Measurements from ENCODE around the gene WWC2.

The WWC2 gene

DNA sequence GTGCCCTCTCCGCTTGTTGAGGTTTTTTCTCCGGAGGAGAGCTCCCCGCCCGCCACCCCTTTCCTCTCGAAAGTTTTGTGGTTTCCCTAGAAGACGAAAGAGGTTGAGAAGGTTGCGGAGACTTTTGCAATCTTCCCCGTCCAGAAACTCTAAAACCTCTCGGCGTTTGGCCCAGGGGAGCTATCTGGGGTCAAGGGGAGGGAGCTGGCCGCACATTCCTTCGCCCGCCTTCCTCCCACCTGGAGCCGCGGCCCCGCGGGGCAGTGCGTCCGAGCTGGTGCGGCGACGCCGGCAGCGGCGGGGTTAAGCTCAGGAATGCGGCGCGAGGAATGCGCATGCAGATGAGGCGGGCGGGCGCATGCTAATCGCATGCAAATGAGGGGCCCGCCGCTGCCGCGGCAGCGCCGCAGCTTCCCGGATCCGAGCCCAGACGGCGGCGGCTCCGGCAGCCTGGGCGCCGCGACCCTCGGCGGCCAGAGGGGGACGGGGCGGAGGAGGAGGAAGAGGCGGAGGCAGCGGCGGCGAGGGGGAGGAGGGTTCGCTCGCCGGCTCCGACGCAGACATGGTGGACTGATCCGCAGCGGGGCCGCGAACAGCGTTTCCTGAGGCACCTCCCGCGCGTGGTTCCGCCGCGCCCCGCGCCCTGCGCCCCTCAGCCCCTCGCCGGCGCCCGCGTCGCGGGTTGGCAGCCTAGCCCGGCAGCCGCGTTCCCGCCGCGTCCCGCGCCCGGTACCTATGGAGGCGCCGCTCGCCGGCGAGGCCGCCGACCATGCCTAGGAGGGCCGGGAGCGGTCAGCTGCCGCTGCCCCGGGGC lies at the start of gene WWC2:
WWC2 (plus strand) TSS at position 535 of the 814 bp plus-strand sequence; CDS start at position 770, 235 bp downstream.
- peak; percentile 46 to 48 for DNase-seq

DNA sequence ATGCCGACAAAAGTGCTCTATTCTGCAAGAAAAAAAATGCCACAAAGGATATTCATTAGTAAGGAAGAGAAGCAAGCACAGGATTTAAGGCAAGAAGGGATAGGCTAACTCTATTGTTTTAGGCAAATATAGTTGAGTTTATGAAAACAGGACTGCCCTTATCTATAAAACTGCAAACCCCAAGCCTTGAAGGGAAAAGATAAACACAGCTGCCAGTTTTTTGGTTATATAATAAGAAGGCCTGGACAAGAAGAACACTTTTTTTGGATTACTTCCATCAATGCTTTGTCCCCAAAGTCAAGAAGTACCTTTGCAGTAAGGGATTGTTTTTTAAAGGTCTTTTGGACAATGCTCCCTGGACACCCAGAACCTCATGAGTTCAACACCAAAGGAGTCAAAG lies 45.4 kb upstream of the WWC2 start:
- DNase-seq, result no peak

DNA sequence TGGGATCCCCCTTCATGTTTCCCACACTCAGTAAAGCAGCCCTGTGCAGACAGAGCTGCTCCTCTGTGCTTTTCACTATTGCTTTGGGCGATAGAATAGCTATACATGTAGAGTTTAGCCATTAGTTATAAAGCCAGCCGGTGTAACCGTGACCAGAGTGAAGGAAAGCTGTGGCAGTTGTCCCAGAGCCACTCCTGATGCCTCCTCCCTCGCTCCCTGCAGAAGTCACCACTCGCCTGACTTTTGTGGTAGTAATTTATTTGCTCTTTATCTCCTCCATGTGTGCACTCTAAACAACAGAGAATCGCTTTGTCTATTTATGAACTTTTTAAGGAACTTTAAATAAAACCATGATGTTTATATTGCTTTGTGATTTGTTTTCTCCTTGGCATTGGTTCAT lies 41.8 kb upstream of the WWC2 start:
- no peak for DNase-seq

DNA sequence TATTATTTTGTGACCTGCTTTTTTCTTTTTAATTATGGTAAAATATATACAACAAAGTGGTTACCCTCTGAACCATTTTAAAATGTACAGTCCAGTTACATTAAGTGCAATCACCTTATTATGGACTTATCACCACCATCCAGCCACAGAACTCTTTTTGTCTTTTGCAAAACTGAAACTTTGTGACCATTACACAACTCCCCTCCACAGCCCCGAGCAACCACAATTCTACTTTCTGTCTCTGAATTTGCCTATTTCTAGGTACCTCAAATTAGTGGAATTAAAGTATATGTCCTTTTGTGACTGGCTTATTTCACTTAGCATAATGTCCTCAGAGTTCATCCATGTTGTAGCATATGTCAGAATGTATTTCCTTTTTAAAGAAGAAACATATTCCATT lies 39.3 kb upstream of the WWC2 start:
- no peak for DNase-seq

DNA sequence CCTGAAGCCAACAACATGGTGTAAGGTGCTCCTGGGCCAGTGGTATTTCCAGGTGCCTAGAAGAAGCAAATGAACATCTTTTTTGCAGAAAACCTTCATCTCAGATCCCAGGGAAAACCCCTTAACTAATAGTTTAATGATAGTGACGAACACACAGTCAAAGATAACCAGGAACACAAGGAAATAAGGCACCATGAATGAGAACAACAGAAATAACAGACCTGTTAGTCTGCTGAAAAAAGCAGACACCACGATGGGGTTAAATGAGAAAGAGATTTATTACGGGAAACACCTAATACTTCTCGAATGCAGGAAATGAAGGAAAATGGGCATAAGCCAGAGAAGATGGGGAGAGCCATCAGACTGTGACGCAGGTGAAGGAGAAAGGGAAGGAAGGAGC lies 30.6 kb upstream of the WWC2 start:
- no peak for DNase-seq

DNA sequence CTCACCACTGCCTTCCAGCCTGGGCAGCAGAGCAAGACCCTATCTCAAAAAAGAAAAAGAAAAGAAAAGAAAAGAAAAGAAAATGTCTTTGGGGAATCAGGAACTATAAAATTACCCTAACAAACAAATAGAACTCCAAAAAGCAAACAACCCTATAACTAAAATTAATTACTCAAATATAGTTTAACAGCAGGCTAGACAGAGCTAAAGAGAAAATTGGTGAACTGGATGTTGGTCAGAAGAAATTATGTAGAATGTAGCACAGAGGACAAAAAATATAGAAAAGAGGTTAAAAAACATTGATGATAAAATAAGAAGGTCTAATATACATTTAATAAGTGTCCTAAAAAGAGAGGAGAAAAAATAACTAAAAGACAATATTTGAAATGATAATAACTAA lies 27.8 kb upstream of the WWC2 start:
- DNase-seq, result no peak

DNA sequence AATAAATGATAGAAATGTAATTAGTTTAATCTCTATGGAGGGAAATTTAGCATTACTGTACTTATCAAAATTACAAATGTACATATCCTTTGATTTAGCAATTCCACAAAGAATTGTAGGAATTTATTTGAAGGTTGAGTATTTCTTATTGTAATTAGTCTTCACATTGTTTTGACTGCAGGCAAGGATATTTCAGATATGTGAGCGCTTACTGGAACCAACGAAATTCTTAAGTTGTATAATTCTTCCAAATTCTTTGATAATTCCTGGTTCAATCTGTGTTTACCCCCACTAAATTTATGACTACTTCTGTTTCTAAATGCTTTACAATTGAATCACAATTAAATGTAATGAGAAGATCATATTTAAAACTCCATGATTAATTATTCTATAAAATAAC lies 26.9 kb upstream of the WWC2 start:
- DNase-seq, result no peak

DNA sequence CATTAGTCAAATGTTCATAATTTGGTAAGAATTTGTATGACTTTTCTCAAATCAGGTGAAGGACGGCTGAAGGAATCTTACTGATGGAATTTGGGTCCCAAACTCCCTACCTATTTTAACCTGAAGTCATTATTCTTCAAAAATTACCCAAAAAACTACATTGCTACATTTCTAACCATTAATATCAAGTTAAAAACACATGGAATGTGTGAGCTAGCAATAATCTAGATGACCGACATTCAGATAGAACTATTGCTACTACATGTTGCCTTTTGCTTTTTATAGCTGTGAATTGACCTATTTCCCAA lies 25.3 kb upstream of the WWC2 start:
- no peak for DNase-seq

DNA sequence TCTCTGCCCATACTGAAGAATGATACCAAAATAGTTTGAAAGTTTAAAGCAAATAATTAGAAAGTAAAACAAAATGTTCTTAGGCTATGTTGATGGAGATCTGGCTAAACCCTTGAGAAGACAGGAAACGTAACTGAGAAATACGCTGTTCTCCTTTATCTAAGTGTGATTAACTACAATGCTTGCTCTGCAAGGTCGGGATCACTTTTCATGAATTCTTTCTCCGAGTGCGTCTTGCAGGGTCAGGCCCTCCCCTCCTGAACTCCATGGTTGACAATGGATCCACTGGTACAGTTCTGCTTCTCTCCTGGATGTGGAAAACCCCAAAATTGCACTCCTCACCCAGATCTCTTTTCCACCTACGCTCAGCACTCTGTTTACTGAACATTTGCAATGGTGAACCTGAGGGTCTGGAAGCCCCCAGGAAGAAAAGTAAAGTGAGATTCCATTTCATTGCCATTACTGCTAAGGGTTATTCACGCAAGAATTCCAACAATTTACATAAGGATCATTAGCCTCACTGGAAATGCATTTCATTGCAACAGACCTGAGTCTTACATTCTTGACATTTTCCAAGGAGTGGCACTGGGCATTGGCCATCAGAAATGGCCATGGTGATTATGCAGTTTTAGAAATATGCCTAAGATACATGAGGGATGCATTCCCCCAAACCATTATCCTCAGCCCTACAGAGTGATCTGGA lies 24.6 kb upstream of the WWC2 start:
- DNase-seq, result no peak

DNA sequence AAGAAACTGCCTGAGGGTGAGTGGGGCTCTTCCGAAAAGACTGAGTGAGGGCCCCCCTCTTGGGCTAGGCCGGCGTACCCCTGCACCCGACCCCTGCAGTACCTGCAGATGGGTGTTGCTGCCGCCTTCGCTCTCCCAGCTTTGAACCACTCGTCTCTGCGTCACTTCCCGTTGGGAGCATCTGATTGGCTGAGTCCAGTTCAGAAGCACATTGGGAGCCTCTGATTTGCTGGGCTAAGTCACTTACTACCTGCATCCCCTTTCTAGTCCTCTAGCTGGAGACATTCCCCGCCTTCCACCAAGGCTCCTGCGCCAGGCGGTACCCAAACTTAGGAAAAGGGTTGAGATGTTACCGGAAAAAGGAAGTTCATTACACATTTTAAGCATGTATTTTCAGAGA lies 20.4 kb upstream of the WWC2 start:
- DNase-seq, result no peak

DNA sequence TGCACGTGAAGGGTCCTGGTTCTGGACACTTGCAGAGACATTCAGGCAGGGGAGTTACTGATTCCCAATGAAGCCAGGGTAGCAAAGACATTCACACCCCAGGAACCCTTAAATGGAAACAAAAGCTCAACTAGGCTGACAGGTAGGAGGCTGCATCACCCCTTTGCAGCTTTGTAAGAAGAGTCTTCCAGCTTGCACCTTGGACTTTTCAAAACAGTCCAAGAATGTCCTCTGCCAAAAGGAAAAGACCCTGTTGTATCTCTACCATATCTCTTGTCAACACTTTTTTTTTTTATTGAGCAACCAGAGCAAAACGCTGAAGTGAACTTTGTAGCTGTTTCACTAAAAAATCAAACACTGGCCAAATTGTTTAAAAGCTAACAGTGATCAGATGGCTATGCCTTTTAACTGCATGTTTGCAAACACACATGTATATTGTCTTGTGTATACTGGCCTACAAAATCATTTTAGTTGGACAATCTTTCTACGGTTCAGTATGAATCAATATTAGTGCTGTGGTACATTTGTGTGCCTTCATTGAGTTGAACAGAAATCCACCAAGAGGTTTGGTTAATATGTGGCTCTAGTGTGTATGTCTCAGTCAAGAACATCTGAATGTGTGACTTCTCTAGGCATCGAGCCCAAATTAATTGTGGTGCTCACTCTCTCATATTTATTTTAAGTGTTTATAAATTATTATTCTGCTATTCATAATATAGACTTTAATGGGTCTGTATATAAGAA lies 18.5 kb upstream of the WWC2 start:
- DNase-seq, result no peak

DNA sequence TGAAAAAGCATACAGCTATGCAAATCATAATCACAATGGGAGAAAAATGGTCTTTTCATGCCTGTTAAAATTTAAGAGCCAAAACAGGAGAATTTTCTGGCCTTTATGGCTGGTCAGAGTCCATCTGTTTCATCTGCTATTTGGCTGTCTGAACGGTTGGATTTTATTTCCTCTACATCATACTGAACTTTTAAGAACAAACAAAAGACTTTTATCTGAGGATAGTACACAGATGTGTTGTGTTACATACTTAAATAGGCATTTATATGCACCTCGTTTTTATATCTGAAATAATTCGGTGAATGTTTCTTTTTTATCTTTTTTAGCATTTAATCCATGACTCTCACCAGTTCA lies 18.0 kb upstream of the WWC2 start:
- DNase-seq, result no peak

DNA sequence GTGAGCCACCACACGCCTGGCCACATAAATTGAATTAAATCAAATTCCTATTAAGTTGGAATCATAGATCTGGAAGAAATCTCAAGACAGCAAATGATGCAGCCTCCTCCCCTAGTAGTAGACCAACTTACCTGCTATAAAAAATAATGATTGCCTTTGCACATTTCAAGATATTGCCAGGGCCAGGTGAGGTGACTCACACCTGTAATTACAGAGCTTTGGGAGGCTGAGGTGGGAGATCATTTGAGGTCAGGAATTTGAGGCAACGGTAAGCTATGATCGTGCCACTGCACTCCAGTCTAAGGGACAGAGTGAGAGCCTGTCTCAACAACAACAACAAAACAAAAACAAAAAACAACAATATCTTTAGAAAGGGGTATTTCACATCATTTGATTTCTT lies 17.0 kb upstream of the WWC2 start:
- DNase-seq, result no peak

DNA sequence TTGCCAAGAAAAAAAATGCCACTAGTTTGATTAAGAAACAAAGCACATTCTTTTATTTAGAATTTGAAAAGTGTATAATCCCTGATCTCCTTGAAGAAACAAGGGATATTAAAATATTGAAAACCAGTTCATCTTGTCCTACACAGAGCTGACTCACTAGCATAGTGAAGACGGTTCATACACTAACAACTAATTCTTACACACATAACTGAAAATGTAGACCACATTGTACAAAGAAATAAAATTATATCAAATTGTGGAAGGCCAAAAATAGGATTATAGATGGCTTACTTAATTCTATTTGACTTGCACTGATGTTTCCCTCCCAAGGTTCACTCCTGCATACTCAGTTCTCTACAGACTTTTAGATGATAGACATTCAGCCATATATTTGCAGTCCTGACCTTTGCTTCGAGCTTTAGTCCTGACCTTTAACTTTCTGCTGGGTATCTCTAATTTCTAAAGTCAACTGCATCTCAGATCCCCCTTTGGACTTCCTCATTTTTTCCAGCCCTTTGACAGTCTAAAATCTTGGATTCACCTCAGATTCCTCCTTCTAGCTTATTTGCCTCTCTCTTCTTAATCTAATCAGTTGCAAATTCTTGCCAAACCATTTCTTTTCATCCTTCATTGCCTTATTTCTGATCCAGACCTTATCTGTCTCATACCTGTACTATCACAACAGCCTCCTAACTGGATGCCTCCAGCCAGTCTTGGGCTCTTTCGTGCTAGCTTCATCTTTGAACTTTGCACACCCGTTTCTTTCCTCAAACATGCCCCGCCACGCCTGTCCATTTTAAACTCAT lies 4.5 kb upstream of the WWC2 start:
- DNase-seq, result no peak

DNA sequence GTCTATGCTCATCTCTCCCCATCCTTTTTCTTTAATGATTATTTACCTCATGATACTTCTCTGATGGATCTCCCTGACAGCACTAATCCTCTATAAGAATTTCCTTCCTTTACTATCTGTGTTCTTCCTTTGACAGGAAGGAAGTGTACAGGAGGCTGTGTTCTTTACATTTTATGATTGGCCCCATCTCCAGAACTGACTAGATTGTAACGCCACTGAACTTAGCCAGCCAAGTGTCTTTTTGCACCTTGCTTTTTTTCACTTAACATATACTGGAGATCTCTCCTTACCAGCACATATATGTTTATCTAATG lies 3.9 kb upstream of the WWC2 start:
- DNase-seq, result no peak

DNA sequence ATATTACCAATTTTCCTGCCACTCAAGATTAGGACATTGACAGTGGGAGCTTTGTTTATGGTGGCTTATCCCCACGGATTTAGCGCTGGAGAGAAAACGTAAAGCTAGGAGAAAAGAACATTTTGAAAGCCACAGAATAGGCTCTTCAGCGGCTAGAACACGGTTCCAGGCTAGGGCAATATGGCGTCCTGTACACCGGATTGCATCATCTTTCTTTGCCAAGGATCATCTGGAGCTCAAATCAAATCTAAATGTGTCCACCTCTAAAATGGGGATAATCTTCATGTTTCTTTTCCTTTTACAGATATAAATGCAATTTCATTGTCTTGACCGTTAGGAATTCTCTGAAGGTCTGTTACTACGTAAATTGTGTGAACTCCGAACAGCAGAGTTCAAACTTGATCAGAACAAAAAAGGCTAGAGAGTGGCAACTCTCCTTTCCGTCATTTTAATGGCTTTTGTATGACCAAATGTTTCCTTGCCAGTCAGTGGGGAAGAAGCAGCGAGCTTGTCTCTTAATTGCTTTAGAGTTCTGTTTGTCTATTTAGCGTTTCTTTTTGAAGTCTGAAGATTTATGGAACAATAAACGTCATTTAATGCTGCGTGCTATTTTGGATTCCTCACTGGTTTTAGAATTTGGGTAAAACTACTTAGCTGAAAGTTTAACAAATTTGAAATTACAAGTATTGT lies 2.6 kb upstream of the WWC2 start:
- no peak for DNase-seq

DNA sequence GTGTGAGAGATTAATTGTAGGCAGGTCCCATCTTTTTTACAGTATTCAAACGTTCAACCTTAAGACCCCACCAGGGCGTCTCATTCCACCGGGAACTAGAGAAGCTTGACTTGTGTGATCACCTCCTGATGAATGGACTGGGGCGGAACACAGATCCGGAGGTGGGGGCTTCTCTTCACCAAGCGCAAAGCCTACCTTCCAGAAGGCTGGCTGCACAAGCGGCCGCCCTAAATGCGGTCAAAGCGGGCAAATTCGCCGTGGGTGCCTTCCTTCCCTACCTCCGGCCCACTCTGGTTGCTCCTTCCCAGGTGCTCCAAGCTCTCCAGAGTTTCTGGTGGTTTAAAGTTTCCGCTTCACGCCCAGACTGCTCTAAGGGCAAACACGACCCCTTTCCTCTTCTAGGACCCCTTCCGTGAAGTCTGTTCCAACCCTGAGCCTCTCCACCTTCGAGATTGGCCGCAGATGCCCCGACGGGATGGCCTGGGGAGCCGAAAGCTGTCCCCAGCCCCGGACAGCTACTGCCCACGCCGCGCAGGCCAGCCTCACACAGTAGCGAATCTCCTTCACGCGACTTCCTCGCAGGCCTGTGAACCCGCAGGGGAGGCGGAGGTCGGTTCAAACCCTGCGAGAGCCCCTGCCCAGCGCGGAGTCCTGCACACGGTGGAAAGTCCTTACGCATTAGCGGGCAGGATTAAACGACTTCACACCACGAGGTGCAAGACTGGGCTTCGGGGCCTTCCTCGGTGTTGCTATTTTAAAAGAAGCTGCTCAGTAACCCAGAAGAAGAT lies 1.6 kb upstream of the WWC2 start:
- no peak for DNase-seq

DNA sequence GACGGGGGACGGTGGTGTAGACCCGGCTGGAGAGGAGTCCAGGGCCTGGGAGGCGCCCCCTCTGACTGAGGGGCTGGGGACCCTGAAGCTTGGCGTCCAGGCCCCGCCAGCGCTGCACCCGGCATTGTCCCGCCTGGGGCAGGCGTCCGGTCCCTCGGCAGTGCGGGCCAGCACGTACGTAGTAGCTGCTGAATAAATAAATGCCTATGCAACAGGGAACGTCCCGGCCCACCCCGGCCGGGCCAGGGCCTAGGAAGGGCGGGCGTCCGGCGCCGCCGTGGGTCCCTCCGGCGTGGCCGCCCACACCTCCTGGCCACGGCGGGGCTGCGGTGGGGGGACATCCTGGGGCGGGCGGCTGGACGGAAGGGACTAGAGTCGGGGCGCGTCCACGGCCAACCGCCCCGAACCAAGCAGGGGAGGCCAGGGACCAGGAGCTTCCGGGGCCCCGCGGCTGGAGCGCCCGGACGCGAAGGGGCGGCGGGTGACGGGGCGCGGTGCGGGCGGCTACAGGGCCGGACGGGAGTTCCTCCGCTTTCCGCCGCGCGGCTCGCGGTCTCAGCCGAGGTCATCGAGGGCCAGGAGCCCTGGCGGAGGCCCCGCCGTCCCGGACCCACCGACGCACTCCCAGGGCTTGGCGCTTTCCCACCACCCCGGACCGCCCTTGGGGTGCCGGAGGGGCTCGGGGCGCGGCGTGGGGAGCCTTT lies 886 bp upstream of the WWC2 start:
- DNase-seq, result no peak

DNA sequence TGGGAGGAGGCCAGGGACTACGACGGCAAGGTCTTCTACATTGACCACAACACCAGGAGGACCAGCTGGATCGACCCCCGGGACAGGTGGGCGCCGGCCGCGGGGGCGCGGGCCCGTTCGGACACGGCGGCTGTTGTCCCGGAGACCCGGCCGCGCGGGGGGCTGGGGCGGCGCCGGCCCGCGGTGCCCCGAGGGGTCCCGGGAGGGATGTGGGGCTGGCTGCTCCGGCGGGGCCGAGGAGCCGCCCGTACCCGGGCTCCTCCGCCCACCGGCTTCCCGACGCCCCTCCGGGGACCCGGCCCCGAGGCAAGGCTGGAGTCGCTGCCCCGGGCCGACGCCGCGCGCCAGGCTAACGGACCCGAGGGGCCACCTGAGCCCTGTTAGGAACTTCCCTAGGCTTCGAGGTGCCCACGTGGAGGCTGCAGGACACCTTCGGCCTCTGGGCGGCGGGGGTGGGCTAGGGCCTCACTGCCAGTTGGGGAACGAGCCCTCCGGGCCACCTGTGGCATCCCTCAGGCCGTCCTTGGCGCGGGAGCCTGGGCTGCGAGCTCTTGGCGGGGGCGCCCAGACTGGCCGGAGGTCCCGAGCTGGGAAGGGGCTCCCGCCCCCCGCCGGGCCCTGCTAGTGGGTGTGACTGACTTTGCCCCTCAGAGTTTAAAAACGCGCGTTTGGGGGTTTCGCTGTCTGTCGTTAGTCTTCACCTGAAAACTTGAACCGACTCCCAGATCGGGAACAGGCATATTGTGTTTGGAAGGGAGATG lies 660 bp downstream of the WWC2 start:
- DNase-seq, result no peak

DNA sequence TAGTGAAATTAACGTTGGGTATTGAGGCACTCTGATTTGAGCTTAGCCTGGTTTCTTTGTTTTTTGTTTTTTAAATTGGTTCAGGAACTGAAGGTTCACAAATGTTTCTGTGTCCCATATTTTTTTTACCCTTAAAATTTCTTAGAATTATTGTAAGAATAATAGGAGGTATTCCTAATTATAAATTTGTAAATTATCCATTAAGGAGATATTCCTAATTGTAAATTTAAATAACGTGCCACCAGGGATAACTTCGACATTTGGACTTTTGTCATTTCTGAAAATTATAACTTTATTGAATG lies 1.2 kb downstream of the WWC2 start:
- DNase-seq, result no peak

DNA sequence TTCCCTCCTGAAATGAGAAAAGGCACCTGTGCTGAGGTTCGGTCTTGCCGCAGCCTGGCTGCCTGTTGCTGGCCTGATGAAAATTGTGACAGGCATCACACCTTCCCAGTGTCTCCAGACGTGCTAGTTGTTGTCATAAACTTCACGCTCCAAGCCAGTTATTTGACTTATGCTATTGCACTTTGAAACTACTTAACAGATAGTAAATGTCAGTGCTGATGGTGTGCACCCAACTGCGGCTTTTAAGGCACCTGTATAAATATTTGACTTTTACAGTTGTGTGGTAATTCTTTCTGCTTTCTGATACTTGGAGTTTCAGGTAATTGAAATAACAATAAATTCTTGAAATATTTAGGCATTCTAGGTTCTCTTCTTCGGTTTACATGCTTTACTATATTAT lies 1.8 kb downstream of the WWC2 start:
- DNase-seq, result no peak
